HEK293T (cell line): ENCODE results near the gene NGB.

ENCODE experiments used
- CTCF ChIA-PET: fragments of 350-600 bp; formaldehyde crosslinking; extraction: SDS; loops from one replicate; lab custom pipeline; 2021; ENCODE audit warnings: antibody characterized with exemption, inconsistent platforms; lab: Yijun Ruan, JAX
- POLR2A ChIA-PET: fragments of 350-600 bp; formaldehyde crosslinking; extraction: SDS; loops from one replicate; lab custom pipeline; 2020; ENCODE audit warnings: antibody characterized with exemption, inconsistent platforms; lab: Yijun Ruan, JAX
- DNase-seq: peaks from one replicate; pipeline ENCODE4 v3.0.0; 2012; ENCODE audit warnings: mixed read lengths; ENCODE audit errors: extremely low spot score
- ARNT ChIP-seq: fragments of 450-650 bp; IDR thresholded peaks from 2 replicates; pipeline ENCODE4 v1.6.1; 2017; ENCODE audit warnings: mild to moderate bottlenecking
- BHLHE40 ChIP-seq: fragments of 450-650 bp; IDR thresholded peaks from 2 replicates; pipeline ENCODE4 v1.6.1; 2016; ENCODE audit warnings: mild to moderate bottlenecking, moderate library complexity, borderline replicate concordance
- CTBP1 ChIP-seq: fragments of 450-650 bp; IDR thresholded peaks from 2 replicates; pipeline ENCODE4 v1.6.1; 2016; ENCODE audit warnings: borderline replicate concordance
- ELF4 ChIP-seq: fragments of 450-650 bp; IDR thresholded peaks from 2 replicates; pipeline ENCODE4 v1.6.1; 2017; ENCODE audit warnings: antibody characterized with exemption
- FOXA1 ChIP-seq: fragments of 450-650 bp; IDR thresholded peaks from 2 replicates; pipeline ENCODE4 v1.6.1; 2016; ENCODE audit warnings: mild to moderate bottlenecking
- FOXK2 ChIP-seq: fragments of 450-650 bp; IDR thresholded peaks from 2 replicates; pipeline ENCODE4 v1.6.1; 2016; ENCODE audit warnings: mild to moderate bottlenecking
- FOXM1 ChIP-seq: fragments of 450-650 bp; IDR thresholded peaks from 2 replicates; pipeline ENCODE4 v1.6.1; 2017; ENCODE audit warnings: mild to moderate bottlenecking, borderline replicate concordance
- HDGF ChIP-seq: fragments of 450-650 bp; IDR thresholded peaks from 2 replicates; pipeline ENCODE4 v1.6.1; 2017; ENCODE audit warnings: antibody characterized with exemption, borderline replicate concordance
- L3MBTL2 ChIP-seq: fragments of 450-650 bp; conservative IDR thresholded peaks from 2 replicates; pipeline ENCODE4 v1.6.1; 2016; ENCODE audit warnings: mild to moderate bottlenecking
- LEF1 ChIP-seq: fragments of 450-650 bp; IDR thresholded peaks from 2 replicates; pipeline ENCODE4 v1.6.1; 2017; ENCODE audit warnings: mild to moderate bottlenecking, borderline replicate concordance
- NFRKB ChIP-seq: fragments of 450-650 bp; IDR thresholded peaks from 2 replicates; pipeline ENCODE4 v1.6.1; 2016; ENCODE audit warnings: mild to moderate bottlenecking, moderate library complexity
- SP1 ChIP-seq: fragments of 450-650 bp; IDR thresholded peaks from 2 replicates; pipeline ENCODE4 v1.6.1; 2017
- SUZ12 ChIP-seq: fragments of 450-650 bp; IDR thresholded peaks from 2 replicates; pipeline ENCODE4 v1.6.1; 2016; ENCODE audit warnings: mild to moderate bottlenecking
- TARDBP ChIP-seq: fragments of 450-650 bp; IDR thresholded peaks from 2 replicates; pipeline ENCODE4 v1.6.1; 2016
- ZNF384 ChIP-seq: fragments of 450-650 bp; IDR thresholded peaks from 2 replicates; pipeline ENCODE4 v1.6.1; 2016
- TF ChIP-seq, protein P1 (sequence below): fragments of 450-650 bp; IDR thresholded peaks from 2 replicates; pipeline ENCODE4 v1.6.1; 2016

The NGB gene

DNA sequence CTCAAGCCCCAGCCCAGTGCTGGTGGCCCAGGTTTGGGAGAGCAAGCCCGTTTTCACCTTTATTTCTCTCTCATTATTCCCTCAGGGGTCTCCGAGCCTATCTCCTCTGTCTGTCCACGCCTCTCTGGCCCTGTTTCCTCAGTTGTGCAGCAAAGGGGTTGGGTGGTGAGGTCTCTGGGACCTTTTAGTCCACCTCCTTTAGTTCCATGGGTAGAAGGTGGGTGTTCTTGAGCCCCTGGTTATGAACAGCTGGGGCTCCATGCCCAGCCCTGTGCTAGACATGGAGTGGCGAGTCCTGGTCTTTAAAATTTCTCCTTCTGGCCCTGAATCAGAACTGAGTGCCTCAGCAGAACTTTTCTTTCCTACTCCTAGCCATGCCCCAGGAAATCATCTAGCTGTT, 1.3 kb upstream of the NGB start:
- no peak for TF ChIP-seq CTBP1
- no peak for TF ChIP-seq FOXK2
- TF ChIP-seq FOXM1, result no peak
- TF ChIP-seq ARNT, result no peak
- no peak for TF ChIP-seq SUZ12
- no peak for TF ChIP-seq SP1
- TF ChIP-seq NFRKB, result no peak
- TF ChIP-seq, protein P1, sequence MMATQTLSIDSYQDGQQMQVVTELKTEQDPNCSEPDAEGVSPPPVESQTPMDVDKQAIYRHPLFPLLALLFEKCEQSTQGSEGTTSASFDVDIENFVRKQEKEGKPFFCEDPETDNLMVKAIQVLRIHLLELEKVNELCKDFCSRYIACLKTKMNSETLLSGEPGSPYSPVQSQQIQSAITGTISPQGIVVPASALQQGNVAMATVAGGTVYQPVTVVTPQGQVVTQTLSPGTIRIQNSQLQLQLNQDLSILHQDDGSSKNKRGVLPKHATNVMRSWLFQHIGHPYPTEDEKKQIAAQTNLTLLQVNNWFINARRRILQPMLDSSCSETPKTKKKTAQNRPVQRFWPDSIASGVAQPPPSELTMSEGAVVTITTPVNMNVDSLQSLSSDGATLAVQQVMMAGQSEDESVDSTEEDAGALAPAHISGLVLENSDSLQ, result no peak
- TF ChIP-seq ZNF384, result no peak
- TF ChIP-seq FOXA1, result no peak
- no peak for TF ChIP-seq ELF4
- no peak for TF ChIP-seq BHLHE40
- TF ChIP-seq LEF1, result no peak
- TF ChIP-seq TARDBP, result no peak
- TF ChIP-seq L3MBTL2, result no peak
- no peak for TF ChIP-seq HDGF
- CTCF ChIA-PET, result no interaction called here
- no peak for DNase-seq
- POLR2A ChIA-PET, result no interaction called here

DNA sequence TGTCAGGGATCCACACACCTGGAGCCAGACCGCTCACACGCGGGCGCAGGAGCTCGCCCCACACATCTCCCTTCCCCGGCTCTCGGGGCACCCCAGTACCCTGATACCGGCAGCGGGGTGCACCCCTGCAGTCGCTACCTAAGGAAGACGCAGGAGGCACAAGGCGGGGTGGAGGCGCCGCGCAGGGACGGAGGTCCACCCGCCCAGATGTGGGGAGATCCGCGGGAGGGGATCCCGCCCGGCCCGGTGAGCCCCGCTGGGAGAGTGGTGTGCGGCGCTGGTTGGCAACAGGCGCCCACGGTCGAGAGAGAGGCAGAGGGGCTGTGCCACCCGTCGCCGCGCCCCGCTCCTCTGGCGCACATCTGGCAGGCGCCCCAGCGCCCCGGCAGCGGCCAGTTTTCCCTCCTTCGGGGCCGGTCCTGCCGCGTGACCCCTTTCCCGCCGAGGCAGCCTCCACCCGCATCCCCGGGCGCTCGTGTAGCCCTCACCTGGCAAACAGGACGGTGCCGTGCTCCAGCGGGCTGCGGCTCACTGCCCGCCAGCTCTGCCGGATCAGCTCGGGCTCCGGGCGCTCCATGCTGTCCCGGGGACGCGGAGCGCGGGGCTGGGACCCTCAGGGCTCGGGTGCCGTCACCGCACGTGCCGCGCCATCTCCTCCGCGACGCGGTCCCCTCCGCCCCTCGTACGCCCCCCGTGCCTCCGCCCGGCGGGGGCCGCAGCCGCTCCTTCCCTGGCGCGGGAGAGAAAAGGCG, 469 bp downstream of the NGB start:
- ChIA-PET CTCF (no interaction called here), POLR2A (no interaction called here)
- no peak for DNase-seq
- TF ChIP-seq SUZ12 (no peak), FOXK2 (no peak), HDGF (no peak), SP1 (no peak), CTBP1 (no peak), ZNF384 (no peak), ELF4 (no peak), ARNT (no peak), FOXM1 (no peak), L3MBTL2 (no peak), TARDBP (no peak), FOXA1 (no peak), NFRKB (no peak), LEF1 (no peak), BHLHE40 (no peak)
- TF ChIP-seq, protein P1, result no peak

DNA sequence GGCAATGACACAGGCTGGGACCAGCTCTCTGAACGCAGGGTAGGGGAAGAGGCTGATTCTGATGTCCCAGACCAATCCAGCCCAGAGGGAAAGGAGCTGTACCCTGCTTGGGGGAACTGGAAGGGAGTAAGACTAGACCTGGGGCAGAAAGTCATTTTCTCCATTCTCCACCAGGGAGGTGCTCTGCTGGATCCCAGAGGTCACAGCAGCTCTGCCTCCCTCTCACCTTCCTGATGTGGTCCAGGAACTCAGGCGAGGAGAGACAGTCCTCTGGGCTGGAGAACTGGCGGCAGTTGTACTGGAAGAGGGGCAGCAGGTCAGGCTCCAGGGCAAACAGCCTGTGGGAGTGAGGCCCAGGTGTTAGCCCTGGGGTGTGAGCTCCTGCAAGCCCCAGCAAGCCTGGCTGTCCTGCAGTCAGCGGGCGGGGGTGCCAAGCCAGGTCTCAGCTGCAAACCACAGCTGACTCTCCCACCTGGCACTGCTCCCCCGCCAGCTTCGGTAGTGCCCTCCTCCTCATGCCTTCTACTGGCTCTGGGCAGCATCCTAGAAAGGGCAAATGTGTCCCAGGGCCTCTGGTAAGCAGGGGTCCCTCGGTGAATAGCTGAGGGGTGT, 1.9 kb downstream of the NGB start:
- ChIA-PET POLR2A (interaction anchor here (0.5 to 0.9 kb wide), 2 partner anchors 52 to 458 kb away, joined by 3 read pairs; partner anchors contain the start of gene GSTZ1), CTCF (no interaction called here)
- DNase-seq, result no peak
- TF ChIP-seq FOXK2 (no peak), CTBP1 (no peak), ELF4 (no peak), NFRKB (no peak), TARDBP (no peak), FOXA1 (no peak), BHLHE40 (no peak)

DNA sequence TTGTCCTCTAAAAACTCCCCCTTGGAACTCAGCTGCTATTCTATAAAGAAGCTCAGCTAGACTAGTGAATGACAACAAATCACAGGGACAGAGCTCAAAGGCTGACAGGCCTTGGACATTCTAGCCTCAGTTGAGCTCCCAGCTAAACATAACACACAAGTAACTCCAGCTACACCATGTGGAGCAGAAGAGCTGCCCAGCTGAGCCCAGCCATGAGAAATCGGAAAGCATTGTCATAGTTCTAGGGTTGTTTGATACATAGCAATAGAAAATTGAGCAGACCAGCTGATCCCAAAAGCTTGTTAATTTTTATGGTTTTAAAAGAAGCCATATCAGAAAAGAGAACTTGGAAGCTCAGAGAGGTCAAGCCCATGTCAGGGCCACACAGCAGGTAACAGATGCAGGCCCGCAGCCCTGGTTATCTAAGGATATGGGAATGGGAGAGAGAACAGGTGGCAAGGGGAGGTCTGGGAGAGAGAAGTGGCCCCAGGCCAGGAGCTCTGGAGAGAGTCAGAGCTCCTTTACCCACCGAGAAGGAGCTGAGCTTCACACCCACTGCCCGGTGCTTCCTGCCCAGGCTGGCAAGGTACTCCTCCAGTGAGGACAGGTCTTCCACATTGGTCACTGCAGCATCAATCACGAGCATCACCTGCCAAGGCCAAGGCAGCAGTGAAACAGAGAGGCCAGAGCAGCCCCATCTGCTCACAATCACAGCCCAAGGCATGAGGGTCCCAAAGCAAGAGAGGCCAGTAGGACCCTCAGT, 2.9 kb downstream of the NGB start:
- ChIA-PET CTCF (interaction anchor here (1.1 kb wide), 1 partner anchor 48 kb away, joined by 3 read pairs; no protein-coding TSS in a partner anchor), POLR2A (interaction anchor here (0.5 to 1.0 kb wide), 2 partner anchors 53 to 457 kb away, joined by 3 read pairs; partner anchors contain the start of genes GSTZ1 and POMT2)

DNA sequence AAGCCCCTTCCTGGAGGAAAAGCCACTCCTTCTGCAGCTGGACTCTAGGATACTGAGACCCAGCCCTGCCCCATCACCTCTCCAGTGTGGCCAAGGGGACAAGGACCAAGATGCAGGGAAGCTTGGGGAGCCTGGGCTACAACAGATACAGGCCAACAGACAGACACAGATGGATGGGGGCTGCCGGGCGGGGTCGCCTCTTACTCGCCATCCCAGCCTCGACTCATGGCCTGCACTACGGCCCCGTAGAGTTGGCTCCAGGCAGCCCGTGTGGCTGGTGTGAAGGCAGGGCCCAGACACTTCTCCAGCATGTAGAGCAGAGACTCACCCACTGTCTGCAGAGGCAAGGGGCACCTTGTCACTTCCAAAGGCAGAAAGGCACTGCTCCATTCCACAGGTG, 4.7 kb downstream of the NGB start:
- TF ChIP-seq LEF1 (no peak), SUZ12 (no peak)
- POLR2A ChIA-PET, result no interaction called here
- CTCF ChIA-PET, result no interaction called here
- DNase-seq, result no peak

More for the DNA sequence above, 2.9 kb downstream of the NGB start:
- no peak for DNase-seq
- TF ChIP-seq HDGF (no peak), LEF1 (no peak), ARNT (no peak), NFRKB (no peak)
- TF ChIP-seq, protein P1, result no peak
